GM20000 (cell line): ENCODE results near the gene GUCY1A2.
A peak's percentile ranks its signal among the peaks of the same experiment; 100 is the strongest.

Source experiments
- DNase-seq: peaks from one replicate; pipeline ENCODE4 v3.0.0; 2012; ENCODE audit warnings: low spot score
- TF ChIP-seq, protein P1 (sequence below): IDR thresholded peaks from 2 replicates; pipeline ENCODE4 v1.5.1; 2012; ENCODE audit warnings: mild to moderate bottlenecking, control low read depth; ENCODE audit errors: extremely low read depth, missing control alignments

The GUCY1A2 gene

DNA sequence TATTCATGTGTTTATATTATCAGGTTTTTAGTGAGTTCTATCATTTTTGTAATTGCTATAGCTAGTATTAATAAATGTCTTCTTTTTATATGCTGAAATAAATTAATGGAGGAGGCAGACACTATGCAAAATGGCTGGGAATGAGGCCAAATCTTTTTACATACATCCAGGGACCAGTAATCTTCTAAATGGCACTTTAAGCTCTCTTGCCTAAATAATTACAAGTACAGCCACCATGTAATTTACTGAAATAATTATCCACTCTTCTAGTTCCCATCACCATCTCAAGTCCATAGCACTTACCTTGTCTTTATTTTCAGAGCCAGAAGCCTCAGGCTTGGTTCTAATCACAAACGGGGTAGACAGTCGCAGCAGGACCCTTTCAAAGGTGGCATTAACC, 79.1 kb downstream of the GUCY1A2 start:
- DNase-seq = no peak
- TF ChIP-seq, protein P1, sequence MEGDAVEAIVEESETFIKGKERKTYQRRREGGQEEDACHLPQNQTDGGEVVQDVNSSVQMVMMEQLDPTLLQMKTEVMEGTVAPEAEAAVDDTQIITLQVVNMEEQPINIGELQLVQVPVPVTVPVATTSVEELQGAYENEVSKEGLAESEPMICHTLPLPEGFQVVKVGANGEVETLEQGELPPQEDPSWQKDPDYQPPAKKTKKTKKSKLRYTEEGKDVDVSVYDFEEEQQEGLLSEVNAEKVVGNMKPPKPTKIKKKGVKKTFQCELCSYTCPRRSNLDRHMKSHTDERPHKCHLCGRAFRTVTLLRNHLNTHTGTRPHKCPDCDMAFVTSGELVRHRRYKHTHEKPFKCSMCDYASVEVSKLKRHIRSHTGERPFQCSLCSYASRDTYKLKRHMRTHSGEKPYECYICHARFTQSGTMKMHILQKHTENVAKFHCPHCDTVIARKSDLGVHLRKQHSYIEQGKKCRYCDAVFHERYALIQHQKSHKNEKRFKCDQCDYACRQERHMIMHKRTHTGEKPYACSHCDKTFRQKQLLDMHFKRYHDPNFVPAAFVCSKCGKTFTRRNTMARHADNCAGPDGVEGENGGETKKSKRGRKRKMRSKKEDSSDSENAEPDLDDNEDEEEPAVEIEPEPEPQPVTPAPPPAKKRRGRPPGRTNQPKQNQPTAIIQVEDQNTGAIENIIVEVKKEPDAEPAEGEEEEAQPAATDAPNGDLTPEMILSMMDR = no peak

DNA sequence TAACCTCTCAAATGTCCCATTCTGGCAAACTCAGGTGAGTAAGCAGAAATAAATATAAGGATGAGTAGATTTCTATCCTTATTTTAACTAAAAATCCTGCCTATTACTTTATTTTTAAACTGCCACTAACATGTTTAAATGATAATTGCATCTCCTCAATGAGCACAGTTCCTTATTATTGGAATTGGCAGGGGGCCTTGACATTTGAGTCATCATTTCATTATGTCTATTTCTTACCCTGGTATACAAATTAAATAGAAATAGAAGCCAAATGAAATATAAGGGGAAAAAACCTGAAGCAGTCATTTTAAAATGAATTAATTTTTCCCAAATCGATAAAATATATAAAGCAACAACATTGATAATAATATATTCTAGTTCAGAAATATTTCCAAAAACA, 81.2 kb downstream of the GUCY1A2 start:
- DNase-seq = no peak
- TF ChIP-seq, protein P1 = no peak

DNA sequence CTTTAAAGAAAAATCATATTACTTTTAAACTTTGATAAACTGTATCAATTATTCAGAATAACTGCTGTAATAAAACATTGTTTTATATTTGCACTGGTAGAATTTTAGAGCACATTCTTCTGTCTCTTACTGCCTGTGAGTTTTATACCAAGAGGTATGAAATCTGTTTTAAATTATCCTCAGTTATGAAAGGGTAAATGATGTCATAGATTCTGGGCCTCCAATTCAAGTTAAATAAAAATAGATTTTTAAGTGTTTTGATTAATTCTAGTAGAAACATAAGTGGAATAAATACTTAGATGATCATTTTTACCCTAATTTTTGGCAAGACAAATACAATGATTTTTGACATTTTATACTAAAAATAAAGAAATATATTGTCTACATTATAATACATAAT, 93.0 kb downstream of the GUCY1A2 start:
- TF ChIP-seq, protein P1 = no peak
- DNase-seq = no peak

DNA sequence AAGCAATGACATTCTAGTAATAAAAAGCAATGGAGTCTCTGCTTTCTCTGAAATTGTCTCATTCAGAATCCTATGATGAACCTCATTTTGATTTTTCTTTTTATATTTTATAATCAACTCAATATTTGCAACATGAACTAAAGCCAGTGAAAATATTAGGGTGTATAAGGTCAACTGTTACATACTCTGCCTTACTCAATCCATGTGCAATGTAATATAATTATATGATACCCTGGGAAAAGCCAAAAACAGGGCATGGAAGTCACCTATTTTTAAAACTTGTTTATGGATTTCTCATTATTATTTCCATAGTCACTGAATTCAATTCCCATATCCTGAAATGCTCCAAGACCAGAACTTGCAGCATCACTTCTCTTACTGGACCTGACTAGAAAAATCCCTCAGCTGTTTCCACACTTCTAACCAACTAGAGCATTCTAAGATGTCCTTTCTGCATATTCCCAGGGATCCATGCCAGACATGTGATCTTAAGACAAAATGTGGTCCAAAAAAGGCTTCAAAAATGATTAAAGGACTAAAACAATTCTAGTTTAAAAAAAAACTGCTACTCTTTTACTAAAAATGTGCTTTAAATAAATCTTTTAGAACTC, 97.3 kb downstream of the GUCY1A2 start:
- DNase-seq = no peak
- TF ChIP-seq, protein P1 = no peak

DNA sequence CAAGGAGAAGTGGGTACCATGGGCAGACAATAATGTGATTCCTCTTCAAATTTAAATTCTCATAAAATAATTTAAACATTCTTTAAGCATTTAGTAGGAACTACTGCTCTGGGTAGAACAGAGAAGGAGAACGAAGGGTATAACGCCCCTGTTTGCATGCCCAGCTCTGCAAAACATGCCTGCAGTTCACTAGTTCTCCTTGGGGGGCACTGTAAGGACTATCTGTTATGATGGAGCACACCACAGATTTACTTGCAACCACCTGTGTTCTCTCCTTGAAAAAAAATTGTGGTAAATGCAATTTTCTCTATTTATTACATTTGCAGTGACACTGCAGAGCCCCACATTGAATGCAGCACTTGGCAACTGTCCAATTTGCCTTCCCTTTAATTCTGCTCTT, 100.3 kb downstream of the GUCY1A2 start:
- TF ChIP-seq, protein P1 = peak; percentile 18
- DNase-seq = peak; percentile 7

DNA sequence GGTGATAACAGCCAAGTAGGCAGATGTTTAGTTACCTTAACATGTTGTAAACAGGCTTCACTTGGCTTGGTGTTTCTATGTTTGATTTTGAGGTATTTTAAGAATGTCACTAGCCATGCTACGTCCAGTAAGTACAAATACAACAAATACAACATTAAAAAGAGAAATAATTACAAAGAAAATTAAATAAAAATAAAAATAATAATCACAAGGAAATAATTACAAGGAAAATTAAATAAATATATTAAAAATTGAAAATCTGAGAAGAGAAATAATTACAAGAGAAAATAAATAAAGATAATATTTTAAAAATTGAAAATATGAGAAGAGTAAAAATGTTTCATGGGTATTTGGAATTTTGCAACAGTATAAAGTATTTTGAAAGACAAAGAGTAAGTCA, 103.9 kb downstream of the GUCY1A2 start:
- TF ChIP-seq, protein P1 = no peak
- no peak for DNase-seq

DNA sequence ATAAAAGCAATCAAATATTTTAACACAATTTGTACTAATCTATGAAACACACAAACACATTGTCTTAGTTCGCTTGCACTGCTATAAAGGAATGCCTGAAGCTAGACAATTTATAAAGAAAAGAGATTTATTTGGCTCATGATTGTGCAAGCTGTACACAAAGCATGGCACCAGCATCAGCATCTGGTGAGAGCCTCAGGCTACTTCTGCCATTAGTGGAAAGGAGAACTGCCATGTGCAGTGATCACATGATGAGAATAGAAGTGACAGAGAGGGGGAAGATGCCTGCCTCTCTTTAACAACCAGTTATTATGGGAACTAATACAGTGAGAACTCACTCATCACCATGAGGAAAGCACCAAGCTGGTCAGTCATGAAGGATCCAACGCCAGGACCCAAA, 105.1 kb downstream of the GUCY1A2 start:
- DNase-seq = no peak
- TF ChIP-seq, protein P1 = no peak
